Keratinocyte (primary cell): ENCODE results near the gene GPATCH2.

Experiments used
- CTCF ChIP-seq, 3 experiments: IDR thresholded peaks in 1 of 3; conservative IDR thresholded peaks in 1 of 3; optimal IDR thresholded peaks in 1 of 3; 2 replicates in 2 of 3; 3 replicates in 1 of 3; pipeline versions ENCODE3 to v1.5.1; 2011; ENCODE audit warnings: low read length in 3 of 3, mild to moderate bottlenecking in 3 of 3, moderate library complexity in 2 of 3, control low read depth in 1 of 3, inconsistent platforms in 1 of 3; ENCODE audit not compliant: insufficient read depth in 2 of 3; ENCODE audit errors: extremely low read depth in 1 of 3
- EZH2 ChIP-seq: IDR thresholded peaks from one replicate; pipeline ENCODE4 v1.6.1; 2012; ENCODE audit warnings: inconsistent platforms, mild to moderate bottlenecking, low read length, moderate library complexity

GRCh38 chr1:217418269-217419193 lies 212.4 kb downstream of the GPATCH2 start:
- TF ChIP-seq CTCF (optimal IDR thresholded peaks at IDR 0.05 in 1 of 3, IDR thresholded peaks at IDR 0.05 in 1 of 3, conservative IDR thresholded peaks at IDR 0.05 in 1 of 3; ENCODE audit: extremely low read depth in 1 of 3, insufficient read depth in 2 of 3, low read length in 3 of 3) (no peak), EZH2 (no peak)
